Trophoblast cell (in vitro differentiated cells and primary cell): ENCODE results near the gene PRKCE.
A peak's percentile ranks its signal among the peaks of the same experiment; 100 is the strongest.

ENCODE experiments used
- DNase-seq, 2 donors: peaks; one replicate each; pipeline ENCODE4 v3.0.0-alpha.2; 2016
- H2AFZ ChIP-seq: 2 replicates; pipeline ENCODE4 v1.6.1; 2013; ENCODE audit warnings: low read length, moderate library complexity, mild to moderate bottlenecking; ENCODE audit not compliant: insufficient read depth, poor library complexity
- H2AK5ac ChIP-seq: 2 replicates; pipeline ENCODE4 v1.6.1; 2013; ENCODE audit warnings: mild to moderate bottlenecking, low read length
- H2BK120ac ChIP-seq: 2 replicates; pipeline ENCODE4 v1.6.1; 2013; ENCODE audit warnings: low read length, mild to moderate bottlenecking, moderate library complexity; ENCODE audit not compliant: insufficient read depth, poor library complexity
- H2BK12ac ChIP-seq: 2 replicates; pipeline ENCODE4 v1.6.1; 2013; ENCODE audit warnings: mild to moderate bottlenecking, low read length, moderate library complexity
- H2BK5ac ChIP-seq: 2 replicates; pipeline ENCODE4 v1.6.1; 2013; ENCODE audit warnings: low read length, low read depth, moderate library complexity, mild to moderate bottlenecking; ENCODE audit not compliant: poor library complexity
- H3K14ac ChIP-seq: 2 replicates; pipeline ENCODE4 v1.6.1; 2013; ENCODE audit warnings: mild to moderate bottlenecking, low read length
- H3K18ac ChIP-seq: 2 replicates; pipeline ENCODE4 v1.6.1; 2013; ENCODE audit warnings: mild to moderate bottlenecking, low read length
- H3K23ac ChIP-seq: 2 replicates; pipeline ENCODE4 v1.6.1; 2013; ENCODE audit warnings: low read length
- H3K27ac ChIP-seq: 2 replicates; pipeline ENCODE4 v1.5.1; 2013; ENCODE audit warnings: low read depth, mild to moderate bottlenecking, inconsistent platforms, low read length, moderate library complexity
- H3K27me3 ChIP-seq: 2 replicates; pipeline ENCODE4 v1.6.1; 2013; ENCODE audit warnings: inconsistent platforms, mild to moderate bottlenecking, low read length, moderate library complexity; ENCODE audit not compliant: insufficient read depth
- H3K36me3 ChIP-seq, 2 experiments: 1 replicate in 1 of 2; 2 replicates in 1 of 2; pipeline ENCODE4 v1.6.1; 2013; ENCODE audit warnings: low read length in 2 of 2, mild to moderate bottlenecking in 2 of 2, moderate library complexity in 1 of 2; ENCODE audit not compliant: insufficient read depth in 2 of 2, control insufficient read depth in 1 of 2
- H3K4ac ChIP-seq: 2 replicates; pipeline ENCODE4 v1.6.1; 2013; ENCODE audit warnings: low read depth, mild to moderate bottlenecking, low read length, moderate library complexity
- H3K4me1 ChIP-seq, 2 experiments: 1 replicate in 1 of 2; 2 replicates in 1 of 2; pipeline ENCODE4 v1.6.1; 2013; ENCODE audit warnings: low read length in 2 of 2, mild to moderate bottlenecking in 2 of 2, moderate library complexity in 1 of 2; ENCODE audit not compliant: insufficient read depth in 2 of 2, control insufficient read depth in 1 of 2
- H3K4me2 ChIP-seq: 2 replicates; pipeline ENCODE4 v1.6.1; 2013; ENCODE audit warnings: inconsistent platforms, mild to moderate bottlenecking, low read length, moderate library complexity
- H3K4me3 ChIP-seq: 2 replicates; pipeline ENCODE4 v1.5.1; 2013; ENCODE audit warnings: mild to moderate bottlenecking, low read depth, low read length, inconsistent platforms
- H3K79me1 ChIP-seq: one replicate; pipeline ENCODE4 v1.6.1; 2013; ENCODE audit warnings: low read length
- H3K79me2 ChIP-seq: 2 replicates; pipeline ENCODE4 v1.6.1; 2013; ENCODE audit warnings: low read length, mild to moderate bottlenecking; ENCODE audit not compliant: control insufficient read depth, insufficient read depth, poor library complexity
- H3K9ac ChIP-seq: 2 replicates; pipeline ENCODE4 v1.6.1; 2013; ENCODE audit warnings: mild to moderate bottlenecking, low read length
- H3K9me3 ChIP-seq: 2 replicates; pipeline ENCODE4 v1.6.1; 2013; ENCODE audit warnings: low read depth, mild to moderate bottlenecking, control low read depth, inconsistent platforms, low read length; ENCODE audit not compliant: insufficient read depth
- H4K12ac ChIP-seq: 2 replicates; pipeline ENCODE4 v1.6.1; 2013; ENCODE audit warnings: low read depth, mild to moderate bottlenecking, low read length, moderate library complexity
- H4K8ac ChIP-seq: 2 replicates; pipeline ENCODE4 v1.6.1; 2013; ENCODE audit warnings: low read depth, mild to moderate bottlenecking, low read length, moderate library complexity
- H4K91ac ChIP-seq: one replicate; pipeline ENCODE4 v1.6.1; 2013; ENCODE audit warnings: low read depth, mild to moderate bottlenecking, low read length, moderate library complexity
- WGBS: extraction: QIAGEN DNeasy Blood & Tissue Kit; methylation state at CpG from one replicate; pipeline ENCODE4 v1.1.7; 2013; ENCODE audit warnings: missing lambda C conversion rate; ENCODE audit not compliant: insufficient read length, insufficient coverage; ENCODE audit errors: extremely low coverage; 5-methylcytosine and 5-hydroxymethylcytosine counted together

The PRKCE gene

DNA sequence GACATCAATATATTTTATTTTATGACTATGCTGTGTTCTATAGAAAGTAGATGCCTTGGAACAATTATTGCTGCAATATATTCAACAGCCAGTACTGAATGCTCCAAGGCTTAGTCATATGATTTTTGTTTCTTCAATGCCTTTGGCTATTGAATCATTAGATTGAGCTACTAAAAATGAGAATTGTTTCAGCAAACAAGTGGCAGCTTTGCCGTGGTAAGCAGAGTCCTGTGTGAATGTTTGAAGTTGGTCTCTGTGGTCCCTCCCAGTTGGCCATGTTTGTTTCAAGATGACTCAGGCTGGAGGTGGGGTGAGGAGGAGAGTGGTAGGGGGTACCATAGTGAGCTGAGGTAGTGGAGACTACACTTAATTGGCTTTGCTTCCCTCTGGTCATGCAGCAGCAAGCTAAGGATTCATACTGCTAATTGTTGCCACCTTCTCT, 447.2 kb downstream of the PRKCE start:
- peaks cover 2% of the 10 kb centered on the region in 2 experiments for H3K4me1 ChIP-seq
- peak overlapping the region; percentile 35 for H2BK120ac ChIP-seq
- no peak overlapping the region for H4K8ac ChIP-seq
- no peak overlapping the region for H3K4me3 ChIP-seq
- peak in 1 of 2 donors; percentile 80 for DNase-seq
- no peak overlapping the region for H4K91ac ChIP-seq
- H3K79me2 ChIP-seq, result no peaks in the 10 kb centered on the region
- H2BK5ac ChIP-seq, result no peak overlapping the region
- H3K4ac ChIP-seq, result no peak overlapping the region
- no peak overlapping the region for H2AFZ ChIP-seq
- no peak overlapping the region for H3K9ac ChIP-seq
- H4K12ac ChIP-seq, result no peak overlapping the region
- peak overlapping the region; percentile 34 for H3K14ac ChIP-seq
- no peaks in the 10 kb centered on the region for H3K27me3 ChIP-seq
- H3K18ac ChIP-seq, result no peak overlapping the region
- no peak overlapping the region for H3K23ac ChIP-seq
- H2AK5ac ChIP-seq, result peak overlapping the region; percentile 25
- no peak overlapping the region for H3K27ac ChIP-seq
- H3K4me2 ChIP-seq, result no peak overlapping the region
- H2BK12ac ChIP-seq, result peak overlapping the region; percentile 74
- H3K79me1 ChIP-seq, result peaks cover 7% of the 10 kb centered on the region
- peaks cover 1% of the 10 kb centered on the region for H3K9me3 ChIP-seq
- WGBS, result no CpG with 5 or more reads among the region's 1 CpG
- peaks cover 2% of the 10 kb centered on the region in 2 experiments for H3K36me3 ChIP-seq

DNA sequence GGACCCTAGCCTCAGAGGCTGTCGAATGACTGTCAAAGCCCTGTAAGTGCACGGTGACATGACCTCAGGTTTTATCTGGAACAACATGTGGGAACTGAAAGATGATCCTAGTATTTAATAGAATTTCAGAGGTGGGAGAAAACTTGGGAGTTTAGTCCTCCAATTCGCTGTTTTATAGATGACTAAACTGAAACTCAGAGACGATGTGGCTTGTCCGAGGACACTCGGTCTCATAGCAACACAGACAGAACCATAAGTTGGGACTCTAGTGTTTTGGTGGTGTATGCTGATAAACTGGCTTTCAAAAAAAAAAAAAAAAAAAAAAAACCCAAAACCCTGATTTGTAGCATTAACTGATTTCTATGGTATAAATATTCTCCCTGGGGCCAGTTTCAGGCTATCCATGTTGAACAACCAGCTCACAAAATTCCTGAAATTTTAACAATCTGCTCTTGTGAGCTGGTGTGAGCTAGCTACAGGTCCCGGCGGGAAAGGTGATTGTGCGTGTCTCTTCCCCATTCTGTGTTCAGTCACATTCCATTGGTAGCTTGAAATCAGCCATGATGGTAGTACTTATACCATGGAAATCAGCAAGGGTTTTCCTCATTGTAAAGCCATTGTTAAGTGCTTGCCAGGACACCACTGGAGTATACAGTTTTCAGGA, 450.2 kb downstream of the PRKCE start:
- H3K9ac ChIP-seq, result no peak overlapping the region
- no peak overlapping the region for H3K4ac ChIP-seq
- WGBS, result no CpG with 5 or more reads among the region's 9 CpGs
- DNase-seq, result peak; percentile 93 to 99
- no peak overlapping the region for H2AFZ ChIP-seq
- peaks cover 2% of the 10 kb centered on the region in 2 experiments for H3K36me3 ChIP-seq
- H3K23ac ChIP-seq, result no peak overlapping the region
- H4K8ac ChIP-seq, result no peak overlapping the region
- peak overlapping the region; percentile 11 for H2BK12ac ChIP-seq
- H3K18ac ChIP-seq, result no peak overlapping the region
- H3K79me1 ChIP-seq, result peaks cover 7% of the 10 kb centered on the region
- H3K9me3 ChIP-seq, result no peaks in the 10 kb centered on the region
- no peak overlapping the region for H3K27ac ChIP-seq
- H4K91ac ChIP-seq, result peak overlapping the region; percentile 26
- no peaks in the 10 kb centered on the region for H3K79me2 ChIP-seq
- H3K27me3 ChIP-seq, result no peaks in the 10 kb centered on the region
- H3K4me1 ChIP-seq, result peaks cover 2% of the 10 kb centered on the region in 2 experiments
- H4K12ac ChIP-seq, result no peak overlapping the region
- H3K4me2 ChIP-seq, result no peak overlapping the region
- no peak overlapping the region for H2BK120ac ChIP-seq
- no peak overlapping the region for H3K14ac ChIP-seq
- H3K4me3 ChIP-seq, result no peak overlapping the region
- H2AK5ac ChIP-seq, result no peak overlapping the region
- no peak overlapping the region for H2BK5ac ChIP-seq

DNA sequence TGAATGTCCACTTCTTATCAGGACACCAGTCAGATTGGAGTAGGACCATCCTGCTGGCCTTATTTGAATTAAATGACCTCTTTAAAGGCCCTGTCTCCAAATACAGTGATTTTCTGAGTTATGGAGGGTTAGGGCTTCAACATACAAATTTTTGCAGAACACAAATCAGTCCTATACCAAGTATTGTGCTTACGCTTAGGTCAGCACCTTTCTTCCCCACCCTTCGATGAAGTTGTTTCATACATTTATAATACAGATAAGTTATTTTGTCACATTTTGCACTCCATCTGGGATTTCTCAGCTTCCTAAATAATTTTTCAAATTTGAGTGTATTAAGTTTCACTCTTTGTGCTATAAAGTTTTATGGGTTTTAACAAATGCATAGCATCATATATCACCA, 455.2 kb downstream of the PRKCE start:
- H3K4me2 ChIP-seq, result no peak overlapping the region
- no peak for DNase-seq
- H2BK120ac ChIP-seq, result no peak overlapping the region
- H3K27me3 ChIP-seq, result no peaks in the 10 kb centered on the region
- H2BK12ac ChIP-seq, result no peak overlapping the region
- H3K9ac ChIP-seq, result no peak overlapping the region
- no peak overlapping the region for H2AFZ ChIP-seq
- H3K4ac ChIP-seq, result no peak overlapping the region
- no peak overlapping the region for H3K27ac ChIP-seq
- no peak overlapping the region for H4K12ac ChIP-seq
- H2AK5ac ChIP-seq, result no peak overlapping the region
- no peak overlapping the region for H3K23ac ChIP-seq
- H3K36me3 ChIP-seq, result no peaks in the 10 kb centered on the region
- H3K4me3 ChIP-seq, result no peak overlapping the region
- no peak overlapping the region for H3K18ac ChIP-seq
- no peak overlapping the region for H2BK5ac ChIP-seq
- no peak overlapping the region for H3K14ac ChIP-seq
- no peaks in the 10 kb centered on the region for H3K9me3 ChIP-seq
- H4K8ac ChIP-seq, result no peak overlapping the region
- no peaks in the 10 kb centered on the region for H3K79me1 ChIP-seq
- no peak overlapping the region for H4K91ac ChIP-seq
- no peaks in the 10 kb centered on the region for H3K79me2 ChIP-seq
- no peaks in the 10 kb centered on the region for H3K4me1 ChIP-seq
- WGBS, result no CpG with 5 or more reads among the region's 2 CpGs

DNA sequence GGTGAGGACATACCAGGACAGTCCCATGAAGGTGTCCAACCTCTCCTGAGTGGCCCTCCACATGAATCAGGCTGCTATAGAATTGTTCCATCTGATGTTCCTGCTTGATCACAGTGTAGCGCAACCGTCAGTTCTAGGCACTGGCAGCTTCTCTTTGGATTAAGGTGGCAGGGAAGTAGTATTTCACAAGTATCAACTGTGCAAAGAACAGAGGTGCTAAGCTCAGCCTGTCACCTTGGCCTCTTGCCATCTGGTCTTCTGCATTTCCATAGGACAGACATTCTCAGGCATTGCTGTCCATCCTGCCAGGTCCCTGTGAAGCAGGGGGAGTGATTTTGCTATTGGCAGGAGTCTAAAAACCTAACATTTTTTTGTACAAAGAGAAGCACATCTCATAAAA, 463.5 kb downstream of the PRKCE start:
- no peaks in the 10 kb centered on the region for H3K36me3 ChIP-seq
- H3K18ac ChIP-seq, result no peak overlapping the region
- no peak overlapping the region for H3K23ac ChIP-seq
- H3K9me3 ChIP-seq, result no peaks in the 10 kb centered on the region
- peaks cover 4 to 5% of the 10 kb centered on the region in 2 experiments for H3K4me1 ChIP-seq
- no peak overlapping the region for H3K4me3 ChIP-seq
- no peak overlapping the region for H3K14ac ChIP-seq
- peaks cover 5% of the 10 kb centered on the region for H3K79me1 ChIP-seq
- no peak overlapping the region for H2AFZ ChIP-seq
- no peak overlapping the region for H2AK5ac ChIP-seq
- no peaks in the 10 kb centered on the region for H3K27me3 ChIP-seq
- no peak overlapping the region for H2BK5ac ChIP-seq
- no peak overlapping the region for H4K8ac ChIP-seq
- no peak overlapping the region for H3K4ac ChIP-seq
- H3K27ac ChIP-seq, result no peak overlapping the region
- no peak overlapping the region for H2BK120ac ChIP-seq
- no peak overlapping the region for H4K12ac ChIP-seq
- DNase-seq, result no peak
- H3K9ac ChIP-seq, result no peak overlapping the region
- H4K91ac ChIP-seq, result no peak overlapping the region
- no CpG with 5 or more reads among the region's 2 CpGs for WGBS
- H3K79me2 ChIP-seq, result no peaks in the 10 kb centered on the region
- H3K4me2 ChIP-seq, result no peak overlapping the region
- H2BK12ac ChIP-seq, result no peak overlapping the region
